Keratinocyte (primary cell): Measurements from ENCODE around the gene SDHAF3. TPM values are rescaled to one million over a fixed set of nuclear protein-coding genes. Genes with fewer than 3 reads are reported as not detected.
"Not testable (repeated sequence)": the region's sequence is repeated elsewhere in the genome, so short reads cannot be mapped to it uniquely, and the experiment has no call there.

Source experiments
- DNase-seq: peaks from one replicate; pipeline ENCODE4 v3.0.0-alpha.2; 2011; ENCODE audit warnings: low read depth, missing footprints, low spot score
- FAIRE-seq: peaks from 2 replicates; lab custom pipeline; 2011; peaks lifted over from hg19 to GRCh38; lab: Jason Lieb, UNC
- H2AFZ ChIP-seq: 2 replicates; pipeline ENCODE4 v1.6.0; 2012; ENCODE audit warnings: low read length, control low read depth, inconsistent platforms; ENCODE audit not compliant: control insufficient read depth
- H3K27ac ChIP-seq: 2 replicates; pipeline ENCODE4 v1.5.1; 2011; ENCODE audit warnings: low read length; ENCODE audit not compliant: control insufficient read depth, insufficient read depth
- H3K27me3 ChIP-seq: 3 replicates; pipeline ENCODE4 v1.6.0; 2011; ENCODE audit warnings: low read length; ENCODE audit not compliant: control insufficient read depth, insufficient read depth; ENCODE audit errors: extremely low read depth
- H3K36me3 ChIP-seq, 2 experiments: 2 replicates in 1 of 2; 3 replicates in 1 of 2; pipeline ENCODE4 v1.5.1; 2011; ENCODE audit warnings: low read length in 2 of 2, mild to moderate bottlenecking in 1 of 2; ENCODE audit not compliant: control insufficient read depth in 2 of 2, insufficient read depth in 2 of 2; ENCODE audit errors: extremely low read depth in 1 of 2
- H3K4me1 ChIP-seq: 3 replicates; pipeline ENCODE4 v1.5.1; 2011; ENCODE audit warnings: low read length; ENCODE audit not compliant: control insufficient read depth, insufficient read depth; ENCODE audit errors: extremely low read depth
- H3K4me2 ChIP-seq: 3 replicates; pipeline ENCODE4 v1.6.0; 2011; ENCODE audit warnings: low read depth, low read length; ENCODE audit not compliant: control insufficient read depth, insufficient read depth; ENCODE audit errors: extremely low read depth
- H3K4me3 ChIP-seq, 3 experiments: fragments of 200-600 bp in 1 of 3; sonication (generic) in 1 of 3; 2 replicates in 2 of 3; 3 replicates in 1 of 3; pipeline ENCODE4 v1.5.1; 2011 to 2016; ENCODE audit warnings: low read length in 3 of 3, mild to moderate bottlenecking in 3 of 3, control low read depth in 2 of 3, inconsistent platforms in 1 of 3, low read depth in 1 of 3, mixed read lengths in 1 of 3, mixed run types in 1 of 3, moderate library complexity in 1 of 3; ENCODE audit not compliant: control insufficient read depth in 2 of 3, insufficient read depth in 2 of 3; ENCODE audit errors: extremely low read depth in 1 of 3
- H3K79me2 ChIP-seq: 2 replicates; pipeline ENCODE4 v1.6.0; 2012; ENCODE audit warnings: low read length; ENCODE audit not compliant: control insufficient read depth, insufficient read depth
- H3K9ac ChIP-seq: 3 replicates; pipeline ENCODE4 v1.6.0; 2011; ENCODE audit warnings: low read length; ENCODE audit not compliant: control insufficient read depth, insufficient read depth; ENCODE audit errors: extremely low read depth
- H3K9me1 ChIP-seq: 3 replicates; pipeline ENCODE4 v1.6.0; 2011; ENCODE audit warnings: low read length; ENCODE audit not compliant: control insufficient read depth, insufficient read depth; ENCODE audit errors: extremely low read depth
- H3K9me3 ChIP-seq: 2 replicates; pipeline ENCODE4 v1.5.1; 2012; ENCODE audit warnings: low read depth, low read length; ENCODE audit not compliant: control insufficient read depth
- H4K20me1 ChIP-seq: 3 replicates; pipeline ENCODE4 v1.6.0; 2011; ENCODE audit warnings: low read length; ENCODE audit not compliant: control insufficient read depth, insufficient read depth; ENCODE audit errors: extremely low read depth
- CTCF ChIP-seq, 3 experiments: IDR thresholded peaks in 1 of 3; conservative IDR thresholded peaks in 1 of 3; optimal IDR thresholded peaks in 1 of 3; 2 replicates in 2 of 3; 3 replicates in 1 of 3; pipeline versions ENCODE3 to v1.5.1; 2011; ENCODE audit warnings: low read length in 3 of 3, mild to moderate bottlenecking in 3 of 3, moderate library complexity in 2 of 3, control low read depth in 1 of 3, inconsistent platforms in 1 of 3; ENCODE audit not compliant: insufficient read depth in 2 of 3; ENCODE audit errors: extremely low read depth in 1 of 3
- EZH2 ChIP-seq: IDR thresholded peaks from one replicate; pipeline ENCODE4 v1.6.1; 2012; ENCODE audit warnings: inconsistent platforms, mild to moderate bottlenecking, low read length, moderate library complexity
- dilution Hi-C: fragments of 300-500 bp; cut with MboI; formaldehyde crosslinking; loops from one replicate; pipeline ENCODE4 v1.7.0; 2020; ENCODE audit warnings: low sequenced_read_pairs; ENCODE audit not compliant: extremely low pct_ligation_motif_present
- polyA plus RNA-seq, 5 experiments: library from polyadenylated mRNA; depleted of rRNA in 3 of 5; stranded (reverse) in 3 of 5; stranded (forward) in 1 of 5; unstranded in 1 of 5; fragments of >200 nt; gene quantifications; 1 replicate in 1 of 5; 2 replicates in 3 of 5; 3 replicates in 1 of 5; pipeline versions ENCODE4 v1.2.1 to v1.2.3, GENCODE V29; 2011 to 2012; ENCODE audit warnings: missing spikeins in 2 of 5, low read depth in 1 of 5, low replicate concordance in 1 of 5

Gene SDHAF3
- polyA plus RNA-seq, 1 donor (not counting 4 experiments of a cell fraction or from before 2014, with no cell fraction given) = 32.8 TPM

GRCh38 chr7:97119747-97120146, 2.2 kb downstream of the SDHAF3 start:
- TF ChIP-seq EZH2 = no peak
- no peak for TF ChIP-seq CTCF (optimal IDR thresholded peaks at IDR 0.05 in 1 of 3, IDR thresholded peaks at IDR 0.05 in 1 of 3, conservative IDR thresholded peaks at IDR 0.05 in 1 of 3; ENCODE audit: extremely low read depth in 1 of 3, insufficient read depth in 2 of 3, low read length in 3 of 3)
- no peak overlapping the region for H3K27ac ChIP-seq
- H3K4me2 ChIP-seq = no peak overlapping the region
- H2AFZ ChIP-seq = no peak overlapping the region
- H3K9me1 ChIP-seq = no peaks in the 10 kb centered on the region
- peaks cover 2% of the 10 kb centered on the region for H3K4me1 ChIP-seq
- no peaks in the 10 kb centered on the region for H3K36me3 ChIP-seq
- dilution Hi-C loops = no loop called here
- peaks cover 44% of the 10 kb centered on the region for H3K79me2 ChIP-seq
- H3K9me3 ChIP-seq = no peaks in the 10 kb centered on the region
- no peak overlapping the region for H3K4me3 ChIP-seq
- H4K20me1 ChIP-seq = no peaks in the 10 kb centered on the region
- DNase-seq = no peak
- H3K27me3 ChIP-seq = no peaks in the 10 kb centered on the region
- peak; percentile 56 for FAIRE-seq
- H3K9ac ChIP-seq = no peak overlapping the region

GRCh38 chr7:97120713-97121457, 3.4 kb downstream of the SDHAF3 start:
- Histone ChIP-seq H3K9ac (no peak overlapping the region), H3K4me2 (no peak overlapping the region), H3K27ac (no peak overlapping the region), H3K4me1 (peaks cover 2% of the 10 kb centered on the region), H4K20me1 (no peaks in the 10 kb centered on the region), H3K27me3 (no peaks in the 10 kb centered on the region), H3K36me3 (no peaks in the 10 kb centered on the region), H2AFZ (no peak overlapping the region), H3K79me2 (peaks cover 44% of the 10 kb centered on the region), H3K9me3 (no peaks in the 10 kb centered on the region), H3K9me1 (no peaks in the 10 kb centered on the region), H3K4me3 (no peak overlapping the region)
- no peak for FAIRE-seq
- no peak for TF ChIP-seq CTCF (optimal IDR thresholded peaks at IDR 0.05 in 1 of 3, IDR thresholded peaks at IDR 0.05 in 1 of 3, conservative IDR thresholded peaks at IDR 0.05 in 1 of 3; ENCODE audit: extremely low read depth in 1 of 3, insufficient read depth in 2 of 3, low read length in 3 of 3)
- no peak for TF ChIP-seq EZH2
- dilution Hi-C loops = no loop called here
- no peak for DNase-seq

- H3K9me3 ChIP-seq, FAIRE-seq, H3K27ac ChIP-seq, DNase-seq, H3K9ac ChIP-seq, H3K36me3 ChIP-seq, H3K4me2 ChIP-seq, H3K27me3 ChIP-seq, H3K4me1 ChIP-seq, H2AFZ ChIP-seq, H3K9me1 ChIP-seq, H3K4me3 ChIP-seq, H4K20me1 ChIP-seq, dilution Hi-C loops: not testable (repeated sequence)
- H3K79me2 ChIP-seq = peaks cover 49% of the 10 kb centered on the region
Measured at GRCh38 chr7:97123115-97123514, 5.6 kb downstream of the SDHAF3 start.
